Suprapubic skin (tissue), 4 donors: Measurements from ENCODE around the gene SLC16A12. TPM values are rescaled to one million over a fixed set of nuclear protein-coding genes. Genes with fewer than 3 reads are reported as not detected.
"Not testable (repeated sequence)": the region's sequence is repeated elsewhere in the genome, so short reads cannot be mapped to it uniquely, and the experiment has no call there.

ENCODE experiments used
- DNase-seq, 2 donors: peaks; one replicate each; pipeline ENCODE4 v3.0.0-alpha.2; 2019; ENCODE audit warnings: low spot score in 2 of 2
- H3K27ac ChIP-seq: fragments of 200-600 bp; sonication (generic); one replicate; pipeline ENCODE4 v1.5.1; 2019
- H3K27me3 ChIP-seq: fragments of 200-600 bp; sonication (generic); one replicate; pipeline ENCODE4 v1.5.1; 2019
- H3K36me3 ChIP-seq: fragments of 200-600 bp; sonication (generic); one replicate; pipeline ENCODE4 v1.5.1; 2019
- H3K4me1 ChIP-seq: fragments of 200-600 bp; sonication (generic); one replicate; pipeline ENCODE4 v1.5.1; 2019
- H3K4me3 ChIP-seq: fragments of 200-600 bp; sonication (generic); one replicate; pipeline ENCODE4 v1.5.1; 2019; ENCODE audit warnings: mild to moderate bottlenecking
- H3K9me3 ChIP-seq: fragments of 200-600 bp; sonication (generic); one replicate; pipeline ENCODE4 v1.5.1; 2019
- EP300 ChIP-seq: sonication (generic); formaldehyde crosslinking; IDR thresholded peaks from one replicate; pipeline ENCODE4 v1.6.1; 2017; ENCODE audit warnings: antibody characterized with exemption
- POLR2A ChIP-seq, 2 donors: fragments of 450-650 bp; IDR thresholded peaks; one replicate each; pipeline ENCODE4 v1.6.1; 2017; ENCODE audit warnings: antibody characterized with exemption in 2 of 2, mild to moderate bottlenecking in 2 of 2, moderate library complexity in 2 of 2
- POLR2AphosphoS5 ChIP-seq, 3 donors: sonication (generic); formaldehyde crosslinking; IDR thresholded peaks; one replicate each; pipeline ENCODE4 v1.6.1; 2017; ENCODE audit warnings: antibody characterized with exemption in 3 of 3
- WGBS: methylation state at CpG from one replicate; pipeline ENCODE4 v1.1.5; 2018; 5-methylcytosine and 5-hydroxymethylcytosine counted together
- total RNA-seq, 4 donors: library from RNA; depleted of rRNA; stranded (reverse); fragments of >200 nt; gene quantifications; one replicate each; pipeline ENCODE4 v1.1.0, GENCODE V29; 2016
- TF ChIP-seq, protein P1 (sequence below), 2 donors: fragments of 200-600 bp in 1 of 2; fragments of 450-650 bp in 1 of 2; sonication (generic) in 1 of 2; IDR thresholded peaks; one replicate each; pipeline ENCODE4 v1.5.1; 2016 to 2019; ENCODE audit warnings: antibody characterized with exemption in 2 of 2, mild to moderate bottlenecking in 1 of 2, moderate library complexity in 1 of 2

SLC16A12 gene
- total RNA-seq, 4 donors from 2014 or later, result 0.60 to 1.4 (median 1.0) TPM

GRCh38 chr10:89549510-89549909, 14.1 kb upstream of the SLC16A12 start:
- 35% methylated on average over 1 of the region's 1 CpG for WGBS

DNA sequence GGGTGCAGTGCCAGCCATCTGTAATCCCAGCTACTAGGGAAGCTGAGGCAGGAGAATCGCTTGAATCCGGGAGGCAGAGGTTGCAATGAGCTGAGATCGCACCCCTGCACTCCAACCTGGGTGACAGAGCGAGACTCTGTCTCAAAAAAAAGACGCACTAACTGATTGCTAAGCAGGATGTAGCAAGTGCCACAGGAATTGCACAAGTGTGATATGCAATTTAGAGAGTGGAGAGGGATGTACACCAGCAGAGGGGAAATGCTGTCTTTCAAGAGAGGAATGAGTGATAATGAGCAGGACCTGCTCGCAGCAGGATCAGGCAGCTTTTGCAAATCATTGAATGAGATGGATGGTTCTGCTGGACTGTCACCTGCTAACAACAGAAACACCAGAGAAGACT, 13.3 kb upstream of the SLC16A12 start:
- no peak overlapping the region for H3K4me3 ChIP-seq
- H3K36me3 ChIP-seq, result no peaks in the 10 kb centered on the region
- H3K27me3 ChIP-seq, result no peaks in the 10 kb centered on the region
- no peak for DNase-seq
- TF ChIP-seq POLR2AphosphoS5 (IDR thresholded peaks at IDR 0.05) (no peak), EP300 (no peak), POLR2A (IDR thresholded peaks at IDR 0.05) (no peak)
- TF ChIP-seq, protein P1, sequence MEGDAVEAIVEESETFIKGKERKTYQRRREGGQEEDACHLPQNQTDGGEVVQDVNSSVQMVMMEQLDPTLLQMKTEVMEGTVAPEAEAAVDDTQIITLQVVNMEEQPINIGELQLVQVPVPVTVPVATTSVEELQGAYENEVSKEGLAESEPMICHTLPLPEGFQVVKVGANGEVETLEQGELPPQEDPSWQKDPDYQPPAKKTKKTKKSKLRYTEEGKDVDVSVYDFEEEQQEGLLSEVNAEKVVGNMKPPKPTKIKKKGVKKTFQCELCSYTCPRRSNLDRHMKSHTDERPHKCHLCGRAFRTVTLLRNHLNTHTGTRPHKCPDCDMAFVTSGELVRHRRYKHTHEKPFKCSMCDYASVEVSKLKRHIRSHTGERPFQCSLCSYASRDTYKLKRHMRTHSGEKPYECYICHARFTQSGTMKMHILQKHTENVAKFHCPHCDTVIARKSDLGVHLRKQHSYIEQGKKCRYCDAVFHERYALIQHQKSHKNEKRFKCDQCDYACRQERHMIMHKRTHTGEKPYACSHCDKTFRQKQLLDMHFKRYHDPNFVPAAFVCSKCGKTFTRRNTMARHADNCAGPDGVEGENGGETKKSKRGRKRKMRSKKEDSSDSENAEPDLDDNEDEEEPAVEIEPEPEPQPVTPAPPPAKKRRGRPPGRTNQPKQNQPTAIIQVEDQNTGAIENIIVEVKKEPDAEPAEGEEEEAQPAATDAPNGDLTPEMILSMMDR (IDR thresholded peaks at IDR 0.05), result no peak
- no peak overlapping the region for H3K27ac ChIP-seq
- WGBS, result 73% methylated on average over 6 of the region's 6 CpGs
- no peaks in the 10 kb centered on the region for H3K9me3 ChIP-seq
- H3K4me1 ChIP-seq, result peaks cover 11% of the 10 kb centered on the region

More at GRCh38 chr10:89549510-89549909, 14.1 kb upstream of the SLC16A12 start:
- Histone ChIP-seq H3K4me3 (no peak overlapping the region), H3K27me3 (no peaks in the 10 kb centered on the region), H3K9me3 (no peaks in the 10 kb centered on the region), H3K4me1 (peaks cover 11% of the 10 kb centered on the region), H3K27ac (no peak overlapping the region), H3K36me3 (no peaks in the 10 kb centered on the region)
- no peak for TF ChIP-seq EP300
- TF ChIP-seq, protein P1 (IDR thresholded peaks at IDR 0.05), result no peak
- TF ChIP-seq POLR2A (IDR thresholded peaks at IDR 0.05), result no peak
- no peak for TF ChIP-seq POLR2AphosphoS5 (IDR thresholded peaks at IDR 0.05)
- DNase-seq, result no peak

GRCh38 chr10:89547853-89548513, 12.6 kb upstream of the SLC16A12 start:
- H3K27me3 ChIP-seq, result no peaks in the 10 kb centered on the region
- no peak for DNase-seq
- TF ChIP-seq POLR2AphosphoS5 (IDR thresholded peaks at IDR 0.05) (no peak), POLR2A (IDR thresholded peaks at IDR 0.05) (no peak), EP300 (no peak)
- TF ChIP-seq, protein P1 (IDR thresholded peaks at IDR 0.05), result no peak
- WGBS, result 64% methylated on average over 2 of the region's 2 CpGs
- H3K9me3 ChIP-seq, result no peaks in the 10 kb centered on the region
- H3K27ac ChIP-seq, result no peak overlapping the region
- H3K4me1 ChIP-seq, result peaks cover 4% of the 10 kb centered on the region
- H3K36me3 ChIP-seq, result no peaks in the 10 kb centered on the region
- no peak overlapping the region for H3K4me3 ChIP-seq

DNA sequence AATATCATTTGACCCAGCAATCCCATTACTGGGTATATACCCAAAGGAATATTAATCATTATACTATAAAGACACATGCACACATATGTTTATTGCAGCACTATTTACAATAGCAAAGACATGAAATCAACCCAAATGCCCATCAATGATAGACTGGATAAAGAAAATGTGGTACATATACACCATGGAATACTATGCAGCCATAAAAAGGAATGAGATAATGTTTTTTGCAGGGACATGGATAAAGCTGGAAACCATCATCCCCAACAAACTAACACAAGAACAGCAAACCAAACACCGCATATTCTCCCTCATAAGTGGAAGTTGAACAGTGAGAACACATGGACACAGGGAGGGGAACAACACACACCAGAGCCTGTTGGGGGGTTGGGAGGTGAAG, 11.3 kb upstream of the SLC16A12 start:
- H3K9me3 ChIP-seq, H3K4me3 ChIP-seq, H3K4me1 ChIP-seq, H3K36me3 ChIP-seq, H3K27me3 ChIP-seq, DNase-seq, H3K27ac ChIP-seq: not testable (repeated sequence)
- WGBS, result 90% methylated on average over 1 of the region's 1 CpG

DNA sequence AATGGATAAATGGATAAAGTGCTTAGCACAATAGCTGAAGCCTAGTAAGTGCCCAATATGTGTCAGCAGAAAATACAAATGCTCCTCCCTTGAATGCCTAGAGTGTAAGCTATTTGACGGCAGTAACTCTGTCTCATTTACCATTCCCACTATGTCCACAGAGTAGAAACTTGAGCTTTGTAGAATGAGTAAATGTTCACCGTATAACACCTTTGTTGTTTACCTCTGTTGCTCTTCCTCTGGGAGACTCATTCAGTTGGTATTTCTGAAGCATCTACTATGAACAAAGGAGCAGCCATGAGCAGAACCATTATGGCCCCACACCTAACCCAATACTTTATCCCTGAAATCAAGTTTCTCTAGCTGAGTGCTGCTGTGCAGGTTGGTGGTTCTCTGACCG, 8.4 kb upstream of the SLC16A12 start:
- WGBS, result 96% methylated on average over 3 of the region's 3 CpGs
- H3K9me3 ChIP-seq, result no peaks in the 10 kb centered on the region
- H3K36me3 ChIP-seq, result no peaks in the 10 kb centered on the region
- H3K4me1 ChIP-seq, result no peaks in the 10 kb centered on the region
- H3K27ac ChIP-seq, result no peak overlapping the region
- peaks cover 4% of the 10 kb centered on the region for H3K27me3 ChIP-seq
- no peak for DNase-seq
- no peak for TF ChIP-seq POLR2AphosphoS5 (IDR thresholded peaks at IDR 0.05)
- no peak for TF ChIP-seq POLR2A (IDR thresholded peaks at IDR 0.05)
- TF ChIP-seq EP300, result no peak
- TF ChIP-seq, protein P1 (IDR thresholded peaks at IDR 0.05), result no peak
- no peak overlapping the region for H3K4me3 ChIP-seq
